Glutamatergic neuron (in vitro differentiated cells): ENCODE measurements around the gene PIGN. TPM values are rescaled to one million over a fixed set of nuclear protein-coding genes. Genes with fewer than 3 reads are reported as not detected.
"Not testable (repeated sequence)": the region's sequence is repeated elsewhere in the genome, so short reads cannot be mapped to it uniquely, and the experiment has no call there.

Experiments
- DNase-seq: peaks from one replicate; pipeline ENCODE4 v3.0.0; 2022
- H3K27ac Mint-ChIP-seq: one replicate; pipeline ENCODE4 v1.8.0; 2020; ENCODE audit warnings: mild to moderate bottlenecking, mixed read lengths, inconsistent platforms; ENCODE audit not compliant: unreplicated experiment
- H3K27me3 Mint-ChIP-seq: one replicate; pipeline ENCODE4 v1.8.0; 2020; ENCODE audit warnings: mild to moderate bottlenecking, moderate library complexity, mixed read lengths, inconsistent platforms; ENCODE audit not compliant: unreplicated experiment
- H3K36me3 Mint-ChIP-seq: one replicate; pipeline ENCODE4 v1.8.0; 2020; ENCODE audit warnings: mild to moderate bottlenecking, mixed read lengths, inconsistent platforms; ENCODE audit not compliant: unreplicated experiment
- H3K4me1 Mint-ChIP-seq: one replicate; pipeline ENCODE4 v1.8.0; 2020; ENCODE audit warnings: mild to moderate bottlenecking, low read depth, mixed read lengths, inconsistent platforms; ENCODE audit not compliant: unreplicated experiment
- H3K4me3 Mint-ChIP-seq: one replicate; pipeline ENCODE4 v1.8.0; 2020; ENCODE audit warnings: mild to moderate bottlenecking, mixed read lengths, inconsistent platforms; ENCODE audit not compliant: unreplicated experiment
- H3K9me3 Mint-ChIP-seq: one replicate; pipeline ENCODE4 v1.8.0; 2020; ENCODE audit warnings: mild to moderate bottlenecking, moderate library complexity, mixed read lengths, inconsistent platforms; ENCODE audit not compliant: unreplicated experiment
- total RNA-seq: library from RNA; stranded (reverse); fragmentation: NEBNext Ultra II Directional; extraction: Animal tissue kit (Norgen Biotek cat#: 25700); gene quantifications from one replicate; pipeline ENCODE4 v1.2.1, GENCODE V29; 2021; ENCODE audit not compliant: unreplicated experiment
- TF ChIP-seq, protein P1 (sequence below): fragments of 200-600 bp; sonication (generic); IDR thresholded peaks from one replicate; pipeline ENCODE4 v1.5.0; 2021; ENCODE audit not compliant: partially characterized antibody, unreplicated experiment

The PIGN gene
- total RNA-seq, 1 donor from 2014 or later, result 10.2 TPM

DNA sequence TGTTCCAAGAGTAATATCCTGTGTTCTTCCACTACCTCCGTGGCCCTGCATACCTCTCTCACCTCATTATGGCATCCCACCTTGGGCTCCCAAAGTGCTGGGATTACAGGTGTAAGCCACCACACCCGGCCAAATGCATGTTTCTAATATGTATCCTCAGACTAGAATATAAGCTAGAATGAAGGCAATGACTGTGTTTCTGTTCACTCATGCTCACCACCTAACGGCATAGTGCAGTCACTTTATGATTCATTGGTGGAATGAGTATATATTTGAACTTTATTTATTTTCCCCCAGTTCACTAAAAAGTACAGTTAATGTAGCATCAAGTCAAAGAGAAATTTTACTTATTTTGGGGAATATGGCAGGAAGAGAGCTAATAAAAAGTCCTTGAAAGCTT is 11.3 kb downstream of the PIGN start:
- no peaks in the 10 kb centered on the region for H3K4me1 Mint-ChIP-seq
- H3K4me3 Mint-ChIP-seq, result no peak overlapping the region
- H3K9me3 Mint-ChIP-seq, result no peaks in the 10 kb centered on the region
- DNase-seq, result no peak
- H3K27ac Mint-ChIP-seq, result no peak overlapping the region
- TF ChIP-seq, protein P1, sequence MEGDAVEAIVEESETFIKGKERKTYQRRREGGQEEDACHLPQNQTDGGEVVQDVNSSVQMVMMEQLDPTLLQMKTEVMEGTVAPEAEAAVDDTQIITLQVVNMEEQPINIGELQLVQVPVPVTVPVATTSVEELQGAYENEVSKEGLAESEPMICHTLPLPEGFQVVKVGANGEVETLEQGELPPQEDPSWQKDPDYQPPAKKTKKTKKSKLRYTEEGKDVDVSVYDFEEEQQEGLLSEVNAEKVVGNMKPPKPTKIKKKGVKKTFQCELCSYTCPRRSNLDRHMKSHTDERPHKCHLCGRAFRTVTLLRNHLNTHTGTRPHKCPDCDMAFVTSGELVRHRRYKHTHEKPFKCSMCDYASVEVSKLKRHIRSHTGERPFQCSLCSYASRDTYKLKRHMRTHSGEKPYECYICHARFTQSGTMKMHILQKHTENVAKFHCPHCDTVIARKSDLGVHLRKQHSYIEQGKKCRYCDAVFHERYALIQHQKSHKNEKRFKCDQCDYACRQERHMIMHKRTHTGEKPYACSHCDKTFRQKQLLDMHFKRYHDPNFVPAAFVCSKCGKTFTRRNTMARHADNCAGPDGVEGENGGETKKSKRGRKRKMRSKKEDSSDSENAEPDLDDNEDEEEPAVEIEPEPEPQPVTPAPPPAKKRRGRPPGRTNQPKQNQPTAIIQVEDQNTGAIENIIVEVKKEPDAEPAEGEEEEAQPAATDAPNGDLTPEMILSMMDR, result no peak
- no peaks in the 10 kb centered on the region for H3K27me3 Mint-ChIP-seq
- H3K36me3 Mint-ChIP-seq, result no peaks in the 10 kb centered on the region

DNA sequence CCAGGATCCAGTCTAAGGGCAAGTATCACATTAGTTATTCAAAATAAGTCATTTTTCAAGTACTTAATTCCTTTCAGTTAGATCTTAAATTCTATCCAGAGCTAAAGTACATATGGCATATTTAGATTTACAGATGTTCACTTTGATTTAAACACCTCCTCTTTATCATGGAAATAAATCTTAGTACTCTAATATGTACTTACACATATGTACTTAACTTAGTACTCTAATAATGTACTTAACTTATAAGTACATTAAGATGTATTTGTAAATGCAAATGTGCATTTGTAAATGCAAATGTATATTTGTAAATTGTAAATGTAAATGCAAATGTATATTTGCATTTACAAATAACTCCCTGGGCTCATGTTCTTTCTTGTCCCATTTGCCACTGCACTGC is 14.6 kb downstream of the PIGN start:
- no peak for DNase-seq
- Mint-ChIP-seq H3K4me3 (no peak overlapping the region), H3K36me3 (no peaks in the 10 kb centered on the region), H3K27ac (no peak overlapping the region), H3K27me3 (no peaks in the 10 kb centered on the region), H3K4me1 (no peaks in the 10 kb centered on the region), H3K9me3 (no peaks in the 10 kb centered on the region)
- TF ChIP-seq, protein P1, result no peak

DNA sequence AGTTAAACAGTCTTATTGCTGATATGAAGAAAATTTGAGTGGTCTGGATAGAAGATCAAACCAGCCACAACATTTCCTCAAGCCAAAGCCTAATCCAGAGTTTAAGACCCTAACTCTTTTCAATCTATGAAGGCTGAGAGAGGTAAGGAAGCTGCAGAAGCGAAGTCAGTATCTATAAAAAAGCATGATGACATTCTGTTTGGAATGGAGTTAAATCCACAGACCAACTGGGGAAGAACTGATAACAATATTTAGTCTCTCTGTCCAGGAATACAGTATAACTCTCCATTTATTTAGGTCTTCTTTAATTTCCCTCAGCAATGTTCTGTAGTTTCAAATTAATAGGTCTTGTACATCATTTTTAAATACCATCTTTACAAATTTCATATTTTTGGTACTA is 16.0 kb downstream of the PIGN start:
- no peak overlapping the region for H3K27ac Mint-ChIP-seq
- H3K9me3 Mint-ChIP-seq, result no peaks in the 10 kb centered on the region
- DNase-seq, result no peak
- TF ChIP-seq, protein P1, result no peak
- no peaks in the 10 kb centered on the region for H3K27me3 Mint-ChIP-seq
- no peaks in the 10 kb centered on the region for H3K36me3 Mint-ChIP-seq
- H3K4me3 Mint-ChIP-seq, result no peak overlapping the region
- no peaks in the 10 kb centered on the region for H3K4me1 Mint-ChIP-seq

DNA sequence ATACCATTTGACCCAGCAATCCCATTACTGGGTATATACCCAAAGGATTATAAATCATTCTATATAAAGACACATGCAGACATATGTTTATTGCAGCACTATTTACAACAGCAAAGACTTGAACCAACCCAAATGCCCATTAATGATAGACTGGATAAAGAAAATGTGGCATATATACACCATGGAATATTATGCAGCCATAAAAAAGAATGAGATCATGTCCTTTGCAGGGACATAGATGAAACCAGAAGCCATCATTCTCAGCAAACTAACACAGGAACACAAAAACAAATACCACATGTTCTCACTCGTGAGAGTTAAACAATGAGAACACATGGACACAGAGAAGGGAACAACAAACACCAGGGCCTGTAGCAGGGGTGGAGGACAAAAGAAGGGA is 20.3 kb downstream of the PIGN start:
- H3K9me3 Mint-ChIP-seq, H3K27ac Mint-ChIP-seq, DNase-seq, H3K27me3 Mint-ChIP-seq, H3K4me1 Mint-ChIP-seq, H3K4me3 Mint-ChIP-seq, H3K36me3 Mint-ChIP-seq: not testable (repeated sequence)

DNA sequence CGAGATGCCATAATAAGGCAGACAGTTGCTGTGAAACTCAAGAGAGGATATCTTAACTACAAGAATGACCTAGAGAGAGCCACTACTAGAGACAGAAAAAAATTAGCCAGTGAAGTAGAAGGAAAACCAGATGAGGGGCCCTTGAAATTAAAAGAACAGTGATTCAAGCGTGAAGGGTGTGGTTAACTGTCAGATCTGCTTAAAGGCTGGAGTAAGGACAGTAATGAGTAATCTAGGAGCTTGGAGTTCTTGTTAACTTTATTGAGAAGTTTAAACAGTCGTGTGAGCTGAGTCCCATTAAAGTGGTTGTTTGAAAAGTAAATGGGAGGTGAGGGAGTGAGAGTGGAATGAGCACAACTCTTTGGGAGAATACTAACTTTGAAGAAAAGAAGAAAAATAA is 21.3 kb downstream of the PIGN start:
- Mint-ChIP-seq H3K9me3 (no peaks in the 10 kb centered on the region), H3K27ac (no peak overlapping the region)

More for the DNA sequence above, 21.3 kb downstream of the PIGN start:
- no peaks in the 10 kb centered on the region for H3K27me3 Mint-ChIP-seq
- no peaks in the 10 kb centered on the region for H3K4me1 Mint-ChIP-seq
- H3K4me3 Mint-ChIP-seq, result no peak overlapping the region
- TF ChIP-seq, protein P1, result no peak
- H3K36me3 Mint-ChIP-seq, result no peaks in the 10 kb centered on the region
- no peak for DNase-seq
